ENCODE measurements around the gene TFPT. TPM values are rescaled to one million over a fixed set of nuclear protein-coding genes. Genes with fewer than 3 reads are reported as not detected.

Gene TFPT
- total and polyA plus RNA-seq, 2 of the 13 experiments (the other 11 are each of a cell fraction or from before 2014, with no cell fraction given), result 8.4 to 10.7 TPM

- TF ChIP-seq CEBPZ (IDR thresholded peaks at IDR 0.05; ENCODE audit: low read length) (no peak), PHB2 (IDR thresholded peaks at IDR 0.05; ENCODE audit: partially characterized antibody) (no peak), POLR2G (IDR thresholded peaks at IDR 0.05; ENCODE audit: low read depth, low read length) (peak; percentile 86), CSRNP1 (CRISPR knock-in tag; IDR thresholded peaks at IDR 0.05) (no peak; the same call in 1 of the 2 replicates), ZNF629 (CRISPR knock-in tag; conservative IDR thresholded peaks at IDR 0.05) (peak; percentile 100), MXD3 (CRISPR knock-in tag; IDR thresholded peaks at IDR 0.05) (0 out of 2 replicates have a peak, but pooled peaks have one; percentile 19), SNRNP70 (IDR thresholded peaks at IDR 0.05; ENCODE audit: low read depth, low read length) (no peak), TMF1 (CRISPR knock-in tag; IDR thresholded peaks at IDR 0.05; ENCODE audit: low read depth) (no peak), HOXA3 (CRISPR knock-in tag; IDR thresholded peaks at IDR 0.05) (peak; percentile 96), IRF9 (CRISPR knock-in tag; IDR thresholded peaks at IDR 0.05; ENCODE audit: borderline replicate concordance) (no peak), ZNF660 (CRISPR knock-in tag; IDR thresholded peaks at IDR 0.05; ENCODE audit: borderline replicate concordance, low read depth) (no peak), ZNF292 (CRISPR knock-in tag; IDR thresholded peaks at IDR 0.05; ENCODE audit: borderline replicate concordance, low read depth) (no peak), TBX2 (CRISPR knock-in tag; IDR thresholded peaks at IDR 0.05; ENCODE audit: borderline replicate concordance) (no peak), ZNF710 (CRISPR knock-in tag; IDR thresholded peaks at IDR 0.05; ENCODE audit: borderline replicate concordance) (peak; percentile 83; the same call in 1 of the 2 replicates), ZNF24 (IDR thresholded peaks at IDR 0.05) (no peak; the same call in 1 of the 2 replicates), ZNF777 (CRISPR knock-in tag; IDR thresholded peaks at IDR 0.05) (no peak), PHF20 (CRISPR knock-in tag; IDR thresholded peaks at IDR 0.05) (peak; percentile 70), CCDC6 (CRISPR knock-in tag; IDR thresholded peaks at IDR 0.05) (no peak), HIVEP1 (CRISPR knock-in tag; IDR thresholded peaks at IDR 0.05) (peak; percentile 80)
Measured at GRCh38 chr19:54102421-54103169, 12.9 kb downstream of the TFPT start, which contains the start of gene NDUFA3 (continued).
